Measurements from ENCODE around the gene NUCB1. TPM values are rescaled to one million over a fixed set of nuclear protein-coding genes. Genes with fewer than 3 reads are reported as not detected.

Gene NUCB1
- total RNA-seq, 2 experiments from 2014 or later, result 90.6 to 91.7 TPM

- peaks cover 23% of the 10 kb centered on the region for H3K4me1 Mint-ChIP-seq
- peaks cover 29% of the 10 kb centered on the region for H3K36me3 Mint-ChIP-seq
- no peak for DNase-seq
- no peaks in the 10 kb centered on the region for H3K27me3 Mint-ChIP-seq
- H3K9me3 Mint-ChIP-seq, result no peaks in the 10 kb centered on the region
- peak overlapping the region; percentile 84 for H3K4me3 Mint-ChIP-seq
- peak overlapping the region; percentile 90 for H3K27ac Mint-ChIP-seq
Observed at GRCh38 chr19:48953990-48954594, 54.0 kb downstream of the NUCB1 start.

GRCh38 chr19:48954595-48955307, 54.6 kb downstream of the NUCB1 start, which contains the start of gene BAX:
Gene BAX (plus strand): TSS chr19:48954875. CDS start chr19:48954929, 54 bp downstream.
- DNase-seq, result peak; percentile 98
- peak within 1 kb of the TSS; percentile 90 for H3K27ac Mint-ChIP-seq
- no peaks in the 10 kb centered on the region for H3K9me3 Mint-ChIP-seq
- peaks cover 25% of the 10 kb centered on the region for H3K4me1 Mint-ChIP-seq
- H3K36me3 Mint-ChIP-seq, result peaks cover 34% of the 10 kb centered on the region
- no peaks in the 10 kb centered on the region for H3K27me3 Mint-ChIP-seq
- H3K4me3 Mint-ChIP-seq, result peak within 1 kb of the TSS; percentile 94

- Mint-ChIP-seq H3K36me3 (peaks cover 34% of the 10 kb centered on the region), H3K9me3 (no peaks in the 10 kb centered on the region), H3K4me3 (peak overlapping the region; percentile 94), H3K27ac (peak overlapping the region; percentile 89), H3K4me1 (peaks cover 25% of the 10 kb centered on the region), H3K27me3 (no peaks in the 10 kb centered on the region)
- DNase-seq, result no peak
Observed at GRCh38 chr19:48955308-48955958, 55.3 kb downstream of the NUCB1 start.

GRCh38 chr19:48958006-48958405, 57.9 kb downstream of the NUCB1 start:
- Mint-ChIP-seq H3K4me1 (peaks cover 42% of the 10 kb centered on the region), H3K36me3 (peaks cover 42% of the 10 kb centered on the region), H3K9me3 (no peaks in the 10 kb centered on the region), H3K27me3 (no peaks in the 10 kb centered on the region), H3K27ac (no peak overlapping the region), H3K4me3 (no peak overlapping the region)
- no peak for DNase-seq

GRCh38 chr19:48959341-48960239, 59.5 kb downstream of the NUCB1 start:
- Mint-ChIP-seq H3K27ac (no peak overlapping the region), H3K36me3 (peaks cover 44% of the 10 kb centered on the region), H3K9me3 (no peaks in the 10 kb centered on the region), H3K4me1 (peaks cover 54% of the 10 kb centered on the region), H3K4me3 (no peak overlapping the region), H3K27me3 (no peaks in the 10 kb centered on the region)
- DNase-seq, result peak; percentile 17

- no peaks in the 10 kb centered on the region for H3K9me3 Mint-ChIP-seq
- DNase-seq, result peak; percentile 8
- H3K27ac Mint-ChIP-seq, result peak overlapping the region; percentile 38
- H3K4me3 Mint-ChIP-seq, result no peak overlapping the region
- H3K27me3 Mint-ChIP-seq, result peaks cover 4% of the 10 kb centered on the region
- peaks cover 49% of the 10 kb centered on the region for H3K36me3 Mint-ChIP-seq
- H3K4me1 Mint-ChIP-seq, result peaks cover 50% of the 10 kb centered on the region
Observed at GRCh38 chr19:48961051-48961649, 61.0 kb downstream of the NUCB1 start.

- peak overlapping the region; percentile 97 for H3K27ac Mint-ChIP-seq
- peaks cover 3% of the 10 kb centered on the region for H3K9me3 Mint-ChIP-seq
- peaks cover 4% of the 10 kb centered on the region for H3K27me3 Mint-ChIP-seq
- peaks cover 50% of the 10 kb centered on the region for H3K36me3 Mint-ChIP-seq
- peaks cover 52% of the 10 kb centered on the region for H3K4me1 Mint-ChIP-seq
- no peak for DNase-seq
- peak overlapping the region; percentile 99 for H3K4me3 Mint-ChIP-seq
Observed at GRCh38 chr19:48961673-48962028, 61.5 kb downstream of the NUCB1 start.

- H3K9me3 Mint-ChIP-seq, result peaks cover 3% of the 10 kb centered on the region
- H3K36me3 Mint-ChIP-seq, result peaks cover 51% of the 10 kb centered on the region
- peaks cover 53% of the 10 kb centered on the region for H3K4me1 Mint-ChIP-seq
- peaks cover 4% of the 10 kb centered on the region for H3K27me3 Mint-ChIP-seq
- H3K4me3 Mint-ChIP-seq, result peak overlapping the region; percentile 99
- peak overlapping the region; percentile 97 for H3K27ac Mint-ChIP-seq
- DNase-seq, result peak; percentile 59
Observed at GRCh38 chr19:48962029-48962848, 62.1 kb downstream of the NUCB1 start.

GRCh38 chr19:48962849-48963165, 62.7 kb downstream of the NUCB1 start:
- H3K4me3 Mint-ChIP-seq, result peak overlapping the region; percentile 99

GRCh38 chr19:48963371-48964204, 63.5 kb downstream of the NUCB1 start:
- Mint-ChIP-seq H3K36me3 (peaks cover 46% of the 10 kb centered on the region), H3K27ac (peak overlapping the region; percentile 97), H3K4me3 (peak overlapping the region; percentile 99), H3K4me1 (peaks cover 51% of the 10 kb centered on the region), H3K9me3 (peaks cover 3% of the 10 kb centered on the region), H3K27me3 (peaks cover 4% of the 10 kb centered on the region)
- peak; percentile 82 for DNase-seq

More at GRCh38 chr19:48962849-48963165, 62.7 kb downstream of the NUCB1 start:
- no peak for DNase-seq
- H3K4me1 Mint-ChIP-seq, result peaks cover 53% of the 10 kb centered on the region
- H3K36me3 Mint-ChIP-seq, result peaks cover 52% of the 10 kb centered on the region
- H3K27me3 Mint-ChIP-seq, result peaks cover 4% of the 10 kb centered on the region
- peak overlapping the region; percentile 97 for H3K27ac Mint-ChIP-seq
- H3K9me3 Mint-ChIP-seq, result peaks cover 3% of the 10 kb centered on the region

- DNase-seq, result peak; percentile 10
- Mint-ChIP-seq H3K4me1 (peaks cover 49% of the 10 kb centered on the region), H3K9me3 (peaks cover 3% of the 10 kb centered on the region), H3K27ac (peak overlapping the region; percentile 97), H3K36me3 (peaks cover 40% of the 10 kb centered on the region), H3K4me3 (peak overlapping the region; percentile 99), H3K27me3 (peaks cover 4% of the 10 kb centered on the region)
Observed at GRCh38 chr19:48964205-48965039, 64.3 kb downstream of the NUCB1 start.

- H3K9me3 Mint-ChIP-seq, result peaks cover 3% of the 10 kb centered on the region
- H3K36me3 Mint-ChIP-seq, result peaks cover 38% of the 10 kb centered on the region
- H3K4me1 Mint-ChIP-seq, result peaks cover 47% of the 10 kb centered on the region
- peak within 1 kb of the TSS; percentile 99 for H3K4me3 Mint-ChIP-seq
- peaks cover 4% of the 10 kb centered on the region for H3K27me3 Mint-ChIP-seq
- peak; percentile 96 for DNase-seq
- peak within 1 kb of the TSS; percentile 97 for H3K27ac Mint-ChIP-seq
Observed at GRCh38 chr19:48965040-48965805, 65.1 kb downstream of the NUCB1 start, which contains the start of gene FTL. Gene FTL (plus strand): TSS chr19:48965309. CDS start chr19:48965508, 199 bp downstream.
